ENCODE results near the gene C1RL. TPM values are rescaled to one million over a fixed set of nuclear protein-coding genes. Genes with fewer than 3 reads are reported as not detected.
"Not testable (repeated sequence)": the region's sequence is repeated elsewhere in the genome, so short reads cannot be mapped to it uniquely, and the experiment has no call there.

C1RL gene
- total RNA-seq, 4 donors from 2014 or later: 28.5 to 50.8 (median 34.7) TPM

DNA sequence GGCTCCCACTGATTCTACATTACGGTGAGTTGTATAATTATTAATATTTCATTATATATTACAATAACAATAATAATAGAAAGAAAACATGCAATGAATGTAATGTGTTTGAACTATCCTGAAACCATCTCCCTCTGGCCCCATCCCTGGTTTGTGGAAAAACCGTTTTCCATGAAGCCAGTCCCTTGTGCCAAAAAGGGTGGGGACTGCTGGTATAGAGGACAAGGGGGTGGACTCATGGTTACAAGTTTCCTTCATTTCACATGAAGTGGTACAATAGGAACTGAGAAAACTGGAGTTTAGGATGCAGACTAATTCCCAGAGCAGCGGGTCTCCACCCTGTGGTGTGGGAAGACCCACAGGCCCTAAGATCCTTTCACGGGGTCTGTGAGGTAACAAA is 3.0 kb upstream of the C1RL start:
- no peak overlapping the region for H3K4me3 ChIP-seq
- TF ChIP-seq EP300 (IDR thresholded peaks at IDR 0.05) (no peak), POLR2AphosphoS5 (IDR thresholded peaks at IDR 0.05) (no peak), POLR2A (IDR thresholded peaks at IDR 0.05) (no peak)
- TF ChIP-seq, protein P1, sequence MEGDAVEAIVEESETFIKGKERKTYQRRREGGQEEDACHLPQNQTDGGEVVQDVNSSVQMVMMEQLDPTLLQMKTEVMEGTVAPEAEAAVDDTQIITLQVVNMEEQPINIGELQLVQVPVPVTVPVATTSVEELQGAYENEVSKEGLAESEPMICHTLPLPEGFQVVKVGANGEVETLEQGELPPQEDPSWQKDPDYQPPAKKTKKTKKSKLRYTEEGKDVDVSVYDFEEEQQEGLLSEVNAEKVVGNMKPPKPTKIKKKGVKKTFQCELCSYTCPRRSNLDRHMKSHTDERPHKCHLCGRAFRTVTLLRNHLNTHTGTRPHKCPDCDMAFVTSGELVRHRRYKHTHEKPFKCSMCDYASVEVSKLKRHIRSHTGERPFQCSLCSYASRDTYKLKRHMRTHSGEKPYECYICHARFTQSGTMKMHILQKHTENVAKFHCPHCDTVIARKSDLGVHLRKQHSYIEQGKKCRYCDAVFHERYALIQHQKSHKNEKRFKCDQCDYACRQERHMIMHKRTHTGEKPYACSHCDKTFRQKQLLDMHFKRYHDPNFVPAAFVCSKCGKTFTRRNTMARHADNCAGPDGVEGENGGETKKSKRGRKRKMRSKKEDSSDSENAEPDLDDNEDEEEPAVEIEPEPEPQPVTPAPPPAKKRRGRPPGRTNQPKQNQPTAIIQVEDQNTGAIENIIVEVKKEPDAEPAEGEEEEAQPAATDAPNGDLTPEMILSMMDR (IDR thresholded peaks at IDR 0.05): no peak
- H3K36me3 ChIP-seq: peaks cover 20% of the 10 kb centered on the region
- H3K4me1 ChIP-seq: peaks cover 33% of the 10 kb centered on the region
- no peaks in the 10 kb centered on the region for H3K27me3 ChIP-seq
- 66% methylated on average over 4 of the region's 4 CpGs for WGBS
- peak; percentile 43 to 63 for DNase-seq (ENCODE audit: low spot score in 2 of 2)
- H3K27ac ChIP-seq: peak overlapping the region; percentile 29
- no peaks in the 10 kb centered on the region for H3K9me3 ChIP-seq

DNA sequence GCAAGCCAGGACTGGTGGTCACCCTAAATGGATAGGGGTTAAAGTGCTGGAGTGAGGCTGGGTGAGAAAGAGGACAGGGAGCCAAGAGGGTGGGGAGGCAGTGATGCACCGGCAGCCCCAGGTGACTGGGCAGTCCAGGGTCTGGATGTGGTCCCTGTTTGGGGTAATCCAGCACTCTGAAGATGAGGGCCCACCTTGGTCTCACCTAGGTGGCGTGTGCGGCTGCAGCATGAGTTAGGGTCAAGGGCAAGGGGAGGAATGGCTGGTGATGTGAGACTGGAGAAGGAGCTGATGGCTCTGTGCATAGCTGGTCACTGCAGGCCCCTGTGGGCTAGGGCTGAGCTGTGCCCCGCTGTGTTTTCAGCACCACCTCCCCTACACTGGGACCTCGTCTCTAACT is 1.6 kb upstream of the C1RL start:
- DNase-seq (ENCODE audit: low spot score in 2 of 2): peak; percentile 45 to 47
- 97% methylated on average over 5 of the region's 5 CpGs for WGBS
- H3K4me3 ChIP-seq: no peak overlapping the region
- H3K27ac ChIP-seq: no peak overlapping the region
- H3K36me3 ChIP-seq: peaks cover 7% of the 10 kb centered on the region
- H3K9me3 ChIP-seq: no peaks in the 10 kb centered on the region
- TF ChIP-seq EP300 (IDR thresholded peaks at IDR 0.05) (no peak), POLR2AphosphoS5 (IDR thresholded peaks at IDR 0.05) (no peak), POLR2A (IDR thresholded peaks at IDR 0.05) (no peak)
- TF ChIP-seq, protein P1 (IDR thresholded peaks at IDR 0.05): no peak
- peaks cover 38% of the 10 kb centered on the region for H3K4me1 ChIP-seq
- no peaks in the 10 kb centered on the region for H3K27me3 ChIP-seq

DNA sequence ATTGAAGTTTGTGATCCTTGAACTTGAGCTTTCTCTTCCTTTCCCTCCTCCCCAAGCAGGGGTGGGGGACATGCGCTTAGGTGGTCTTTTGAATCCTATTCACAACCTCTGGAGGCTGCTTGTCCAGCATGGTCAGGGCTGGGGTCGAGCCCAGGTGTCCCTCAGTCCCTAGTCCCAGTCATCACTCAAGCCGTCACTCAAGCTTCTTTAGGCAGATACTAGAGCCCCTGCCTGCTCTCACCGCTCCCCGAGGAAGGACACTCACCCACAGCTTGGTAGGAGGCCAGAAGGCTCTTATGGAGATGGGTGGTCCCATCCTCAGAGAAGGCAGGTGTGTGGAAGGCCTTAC is 532 bp upstream of the C1RL start:
- 64% methylated on average over 5 of the region's 5 CpGs for WGBS

DNA sequence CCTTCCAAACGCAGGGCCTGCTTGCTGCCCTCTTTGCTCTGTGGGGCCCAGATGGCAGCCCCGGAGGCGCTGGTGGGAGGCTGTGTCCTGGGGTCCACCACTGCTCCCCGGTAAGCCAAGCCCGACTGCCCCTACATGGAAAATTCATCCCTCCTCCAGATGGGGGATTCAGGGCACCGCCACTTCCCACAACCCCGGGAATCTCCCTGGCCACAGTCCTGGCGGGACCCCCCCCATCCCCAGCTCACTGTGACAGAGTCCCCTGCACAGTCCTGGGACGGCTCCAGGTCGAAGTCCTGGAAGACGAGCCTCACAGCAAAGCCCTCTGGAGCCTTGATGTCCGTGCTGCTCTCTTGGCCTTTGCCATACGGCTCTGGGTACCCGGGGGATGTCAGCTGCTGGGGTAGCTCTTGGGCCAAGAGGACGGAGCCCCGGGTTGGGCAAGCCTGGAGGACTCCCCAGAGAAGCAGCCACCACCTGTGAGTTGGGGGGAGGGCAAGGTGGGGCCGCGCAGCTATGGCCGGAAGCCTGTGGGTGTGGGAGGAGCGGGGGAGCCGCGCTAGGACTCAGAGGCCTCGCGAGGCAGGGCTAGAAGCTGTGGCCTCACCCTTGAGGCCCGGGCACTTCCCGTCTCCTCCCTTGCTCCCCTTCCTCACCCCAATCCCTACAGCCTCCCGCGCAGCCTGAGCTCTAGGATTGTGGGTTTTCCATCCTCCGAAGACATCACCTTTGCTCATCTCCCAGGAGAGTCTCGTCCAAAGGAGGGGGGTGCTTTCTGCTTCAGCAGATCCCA is 815 bp downstream of the C1RL start:
- no peaks in the 10 kb centered on the region for H3K9me3 ChIP-seq
- no peaks in the 10 kb centered on the region for H3K27me3 ChIP-seq
- H3K27ac ChIP-seq: peak overlapping the region; percentile 97
- WGBS: 16% methylated on average over 5 of the region's 30 CpGs
- peak overlapping the region; percentile 63 for H3K4me3 ChIP-seq
- peaks cover 33% of the 10 kb centered on the region for H3K4me1 ChIP-seq
- DNase-seq (ENCODE audit: low spot score in 2 of 2): peak; percentile 88 to 90
- no peak for TF ChIP-seq EP300 (IDR thresholded peaks at IDR 0.05)
- peak in 1 of 2 donors; percentile 80 for TF ChIP-seq POLR2A (IDR thresholded peaks at IDR 0.05)
- TF ChIP-seq, protein P1 (IDR thresholded peaks at IDR 0.05): no peak
- peak in 1 of 3 donors; percentile 60 for TF ChIP-seq POLR2AphosphoS5 (IDR thresholded peaks at IDR 0.05)
- H3K36me3 ChIP-seq: peaks cover 6% of the 10 kb centered on the region

More for the DNA sequence above, 532 bp upstream of the C1RL start:
- Histone ChIP-seq H3K4me3 (peak overlapping the region; percentile 63), H3K27ac (peak overlapping the region; percentile 97), H3K27me3 (no peaks in the 10 kb centered on the region), H3K4me1 (peaks cover 38% of the 10 kb centered on the region), H3K9me3 (no peaks in the 10 kb centered on the region), H3K36me3 (no peaks in the 10 kb centered on the region)
- TF ChIP-seq, protein P1 (IDR thresholded peaks at IDR 0.05): no peak
- no peak for TF ChIP-seq POLR2AphosphoS5 (IDR thresholded peaks at IDR 0.05)
- no peak for TF ChIP-seq POLR2A (IDR thresholded peaks at IDR 0.05)
- TF ChIP-seq EP300 (IDR thresholded peaks at IDR 0.05): no peak
- peak in 1 of 2 donors; percentile 62 for DNase-seq (ENCODE audit: low spot score in 2 of 2)

DNA sequence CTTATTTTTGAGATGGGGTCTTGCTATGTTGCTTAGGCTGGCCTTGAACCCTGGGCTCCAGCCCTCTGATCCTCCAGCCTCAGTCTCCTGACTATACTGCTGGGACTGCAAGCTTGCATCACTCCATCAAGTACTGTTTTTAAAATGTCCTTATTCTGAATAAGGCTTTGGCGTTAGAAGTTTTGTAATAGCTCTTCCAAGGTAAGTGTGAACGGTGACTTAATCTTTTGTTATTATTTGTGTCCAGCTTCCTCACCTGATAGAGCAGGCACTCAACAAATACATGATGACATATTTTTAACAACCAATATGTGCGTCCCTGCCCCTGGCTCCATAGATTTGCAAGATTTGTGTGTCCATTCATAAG is 1.4 kb downstream of the C1RL start:
- no peak for TF ChIP-seq POLR2AphosphoS5 (IDR thresholded peaks at IDR 0.05)
- TF ChIP-seq POLR2A (IDR thresholded peaks at IDR 0.05): no peak
- TF ChIP-seq, protein P1 (IDR thresholded peaks at IDR 0.05): no peak
- TF ChIP-seq EP300 (IDR thresholded peaks at IDR 0.05): no peak
- Histone ChIP-seq H3K27me3 (no peaks in the 10 kb centered on the region), H3K27ac (peak overlapping the region; percentile 97), H3K4me3 (peak overlapping the region; percentile 63), H3K9me3 (no peaks in the 10 kb centered on the region), H3K4me1 (peaks cover 31% of the 10 kb centered on the region), H3K36me3 (peaks cover 6% of the 10 kb centered on the region)
- peak in 1 of 2 donors; percentile 33 for DNase-seq (ENCODE audit: low spot score in 2 of 2)
- WGBS: 28% methylated on average over 3 of the region's 3 CpGs

DNA sequence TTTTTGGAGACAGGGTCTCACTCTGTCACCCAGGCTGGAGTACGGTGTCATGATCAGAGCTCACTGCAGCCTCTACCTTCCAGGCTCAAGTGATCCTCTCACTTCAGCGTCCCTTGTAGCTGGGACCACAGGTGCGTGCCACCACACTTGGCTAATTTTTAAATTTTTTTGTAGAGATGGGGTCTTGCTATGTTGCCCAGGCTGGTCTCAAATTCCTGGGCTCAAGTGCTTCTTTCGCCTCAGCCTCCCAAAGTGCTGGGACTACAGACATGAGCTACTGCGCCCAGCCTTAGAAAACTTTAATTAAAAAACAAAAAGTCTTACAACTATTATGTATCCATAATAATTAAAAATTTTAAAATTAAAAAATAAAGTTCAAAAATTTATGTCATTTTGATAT is 1.8 kb downstream of the C1RL start:
- WGBS: 96% methylated on average over 5 of the region's 5 CpGs
- DNase-seq (ENCODE audit: low spot score in 2 of 2): peak in 1 of 2 donors; percentile 20
- not testable (repeated sequence) for H3K9me3 ChIP-seq, H3K27me3 ChIP-seq, H3K36me3 ChIP-seq, H3K4me3 ChIP-seq
- Histone ChIP-seq H3K4me1 (peaks cover 31% of the 10 kb centered on the region), H3K27ac (peak overlapping the region; percentile 97)

Measured in suprapubic skin (tissue), 4 donors.